GM21381 (cell line): Measurements from ENCODE around the gene LIN52.

Source experiments
- ATAC-seq: cut with Tn5 transposase; IDR thresholded peaks from one replicate; pipeline ENCODE4 v1.9.1; 2021; ENCODE audit warnings: mild to moderate bottlenecking, moderate library complexity; ENCODE audit not compliant: unreplicated experiment

Gene LIN52

GRCh38 chr14:74084277-74085046 lies at the start of gene LIN52, which contains the start of gene ALDH6A1:
Gene LIN52, plus strand, starts transcription at chr14:74084956. Its CDS starts 19 bp downstream, at chr14:74084975.
Gene ALDH6A1, minus strand, starts transcription at chr14:74084453. Its CDS starts 59 bp downstream, at chr14:74084394.
- ATAC-seq, result peak; percentile 92

- no peak for ATAC-seq
These were observed 49.2 kb upstream of the LIN52 start for GRCh38 chr14:74035556-74035955.

DNA sequence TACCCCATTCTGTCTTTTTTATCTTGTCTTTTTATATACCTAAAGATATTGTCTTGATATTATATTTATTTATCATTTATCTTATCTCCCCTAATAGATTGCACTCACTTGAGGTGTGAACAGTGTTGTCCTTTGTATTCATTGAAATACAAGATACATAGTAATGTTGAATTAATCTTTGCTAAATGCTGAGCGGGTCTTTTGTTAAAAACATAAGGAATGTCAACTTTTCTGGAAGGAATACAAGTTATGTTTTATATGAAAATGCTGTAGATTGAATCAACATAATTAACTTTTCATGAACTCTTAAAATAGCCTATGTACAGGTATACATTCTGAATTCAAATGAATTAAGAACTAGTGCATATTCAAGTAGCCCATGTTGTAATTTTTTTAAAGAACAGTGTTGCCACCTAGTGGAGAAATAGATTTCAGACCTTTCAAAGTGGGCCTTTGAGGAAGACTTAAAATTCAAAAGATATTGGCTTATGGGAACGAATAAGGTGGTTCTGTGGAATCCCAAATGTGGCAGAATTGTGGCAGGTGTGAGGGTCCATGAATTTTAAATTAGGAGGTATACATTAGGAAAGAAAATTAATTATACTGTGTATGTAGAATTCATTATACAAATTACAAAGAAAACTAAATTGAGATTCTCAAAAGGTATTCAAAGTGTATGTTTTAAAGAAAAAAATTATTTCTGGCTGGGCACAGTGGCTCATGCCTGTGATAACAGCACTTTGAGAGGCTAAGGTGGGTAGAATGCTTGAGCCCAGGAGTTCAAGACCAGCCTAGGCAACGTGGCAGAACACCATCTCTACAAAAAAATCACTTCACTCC lies 46.5 kb upstream of the LIN52 start:
- ATAC-seq, result no peak

DNA sequence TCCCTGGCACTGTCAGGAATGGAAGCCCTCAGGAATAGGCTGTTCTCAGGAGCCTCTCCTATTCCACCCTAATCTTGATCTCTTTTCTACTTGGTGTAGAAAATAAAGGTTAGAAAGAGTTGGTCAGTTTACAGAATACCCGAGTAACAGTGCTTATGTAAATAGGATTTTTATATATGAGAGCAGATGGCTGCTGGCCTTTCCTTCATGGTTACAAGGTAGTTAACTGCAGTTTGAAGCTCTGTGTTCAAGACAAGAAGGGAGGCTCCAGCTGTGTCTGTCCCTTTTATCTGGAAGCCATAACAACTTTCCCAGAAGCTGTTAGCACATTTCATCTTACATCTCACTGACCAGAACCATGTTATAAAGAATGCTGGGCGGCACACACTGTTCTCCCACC lies 42.5 kb upstream of the LIN52 start:
- ATAC-seq, result no peak

- no peak for ATAC-seq
These were observed 39.2 kb upstream of the LIN52 start for GRCh38 chr14:74045522-74045921.

GRCh38 chr14:74048281-74048680 lies 36.5 kb upstream of the LIN52 start:
- ATAC-seq, result no peak

DNA sequence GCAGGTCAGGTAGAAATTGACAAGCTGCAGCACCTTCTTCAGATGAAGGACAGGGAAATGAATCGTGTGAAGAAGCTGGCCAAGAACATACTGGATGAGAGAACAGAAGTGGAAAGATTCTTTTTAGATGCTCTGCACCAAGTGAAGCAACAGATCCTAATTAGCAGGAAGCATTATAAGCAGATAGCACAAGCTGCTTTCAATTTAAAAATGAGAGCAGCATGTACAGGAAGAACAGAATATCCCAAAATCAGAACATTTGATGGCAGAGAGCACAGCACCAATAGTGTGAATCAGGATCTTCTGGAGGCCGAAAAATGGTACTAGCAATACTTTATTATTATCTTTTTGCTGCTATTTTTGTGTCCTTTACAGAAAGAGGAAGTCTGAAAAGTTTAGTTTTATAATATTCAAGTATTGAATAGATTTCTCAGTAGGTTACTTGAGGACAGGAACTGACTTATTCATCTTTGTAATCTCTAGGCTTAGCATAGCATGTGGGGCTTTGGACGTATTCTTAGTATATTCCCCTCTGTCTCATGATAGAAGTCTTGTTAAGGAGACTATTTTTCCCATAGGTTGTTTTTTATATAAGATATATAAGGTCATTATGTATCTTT lies 34.8 kb upstream of the LIN52 start:
- ATAC-seq, result no peak

GRCh38 chr14:74062809-74063150 lies 22.0 kb upstream of the LIN52 start:
- ATAC-seq, result no peak

DNA sequence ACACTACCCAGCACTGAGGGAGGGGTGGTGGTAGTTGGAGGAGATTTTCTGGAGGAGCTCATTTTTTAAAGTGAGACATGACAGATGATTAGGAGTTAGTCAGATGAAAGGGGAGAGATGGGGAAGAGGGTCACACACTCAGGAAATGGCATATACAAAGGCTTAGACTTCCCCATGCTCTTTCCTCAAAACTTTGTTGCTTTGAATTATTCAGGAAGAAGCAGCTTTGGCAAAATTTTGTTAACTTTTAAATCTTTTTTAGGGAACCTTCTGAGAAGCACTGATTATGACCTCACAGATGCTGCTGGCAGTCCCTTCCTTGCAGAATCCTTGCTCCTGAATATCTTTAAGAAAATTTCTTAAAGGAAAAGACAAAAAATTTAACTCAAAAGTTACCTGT lies 20.3 kb upstream of the LIN52 start:
- ATAC-seq, result no peak

- no peak for ATAC-seq
These were observed 19.9 kb upstream of the LIN52 start for GRCh38 chr14:74064883-74065282.

DNA sequence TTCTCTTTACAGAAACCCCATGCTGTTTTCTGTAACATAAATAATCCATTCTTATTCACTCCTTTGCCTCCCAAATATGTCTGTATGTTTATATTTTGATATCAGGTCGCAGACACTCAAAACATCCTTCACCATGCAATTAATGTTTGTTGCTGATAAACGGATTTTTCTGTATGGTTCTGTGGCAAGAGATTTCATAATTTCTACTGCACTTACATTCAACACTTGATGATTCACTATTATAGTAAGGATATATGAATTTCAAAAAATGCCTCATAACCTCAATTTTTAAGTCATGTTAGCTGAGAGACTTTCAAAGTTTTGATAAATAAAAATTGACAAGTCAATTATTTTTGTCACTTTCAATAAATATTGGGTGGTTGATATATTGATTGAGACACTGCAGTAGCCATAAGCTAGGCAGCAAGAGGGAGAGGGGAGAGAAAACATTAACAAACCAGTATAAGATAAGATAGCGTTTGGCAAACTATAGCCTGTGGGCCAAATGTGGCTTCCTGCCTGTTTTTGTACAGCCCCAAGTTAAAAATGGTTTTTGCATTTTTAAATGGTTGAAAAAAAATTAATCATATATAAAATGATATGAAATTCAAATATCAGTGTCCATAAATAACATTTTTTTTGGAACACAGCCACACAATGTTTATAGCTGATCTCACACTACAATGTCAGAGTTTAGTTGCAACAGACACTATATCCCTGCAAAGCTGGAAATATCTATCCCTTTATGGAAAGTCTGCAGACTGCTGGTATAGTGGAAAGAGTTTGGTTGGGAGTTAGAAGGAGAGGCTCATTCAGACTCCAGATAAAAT lies 18.8 kb upstream of the LIN52 start:
- ATAC-seq, result no peak

DNA sequence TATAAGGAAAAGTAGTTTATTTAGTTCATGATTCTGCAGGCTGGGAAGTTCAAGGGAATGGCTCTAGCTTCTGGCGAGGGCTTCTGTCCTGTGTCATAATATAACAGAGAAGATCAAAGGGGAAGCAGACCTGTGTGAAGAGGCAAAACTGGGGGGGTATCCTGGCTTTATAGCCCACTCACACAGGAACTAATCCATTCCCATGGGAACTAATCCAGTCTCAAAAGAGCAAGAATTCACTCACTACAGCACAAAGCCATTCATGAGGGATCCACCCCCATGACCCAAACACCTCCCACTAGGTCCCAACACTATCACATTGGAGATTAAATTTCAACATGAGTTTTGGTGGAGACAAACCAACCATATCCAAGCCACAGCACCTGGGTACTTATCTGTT lies 7.4 kb upstream of the LIN52 start:
- ATAC-seq, result no peak

GRCh38 chr14:74080820-74081460 lies 3.8 kb upstream of the LIN52 start:
- no peak for ATAC-seq

DNA sequence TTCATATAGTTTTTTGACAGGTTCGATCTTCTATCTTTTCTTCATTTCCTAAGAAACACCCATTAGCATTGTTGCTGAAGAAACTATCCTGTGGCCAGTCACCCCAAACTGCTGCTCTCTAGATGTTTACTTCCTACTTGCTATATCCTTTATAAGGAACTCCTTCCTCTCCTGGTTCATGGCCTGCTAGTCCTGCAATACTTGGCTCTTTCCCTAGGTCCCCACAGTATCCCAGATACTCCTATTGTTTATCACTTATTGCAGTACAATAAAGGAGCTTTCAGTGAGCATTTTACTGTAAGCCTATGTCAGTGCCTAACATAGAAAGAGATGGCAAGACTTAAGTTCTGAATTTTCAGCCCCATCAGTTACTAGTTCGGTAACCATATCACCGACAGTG lies 3.3 kb upstream of the LIN52 start:
- ATAC-seq, result no peak

DNA sequence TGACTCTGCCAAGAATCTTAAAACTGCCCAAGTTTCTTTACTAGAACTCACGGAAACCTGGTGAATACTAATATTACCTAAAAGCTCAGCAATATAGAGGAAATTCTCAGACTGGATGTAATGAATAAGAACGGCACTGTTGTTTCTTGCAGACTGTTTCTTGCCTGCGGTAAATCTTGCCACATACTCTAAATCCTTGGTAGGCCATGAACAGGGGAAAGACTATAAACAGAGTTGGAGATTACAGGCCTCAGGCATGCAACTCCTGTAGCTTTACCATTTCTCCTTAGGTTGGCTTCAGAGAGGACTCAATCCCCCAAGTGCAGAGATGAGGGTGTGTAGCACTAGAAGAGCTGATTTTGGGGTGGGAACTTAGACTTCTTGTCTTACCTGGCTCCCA lies 1.6 kb upstream of the LIN52 start:
- no peak for ATAC-seq

GRCh38 chr14:74083784-74084276 lies 926 bp upstream of the LIN52 start:
- ATAC-seq, result no peak

DNA sequence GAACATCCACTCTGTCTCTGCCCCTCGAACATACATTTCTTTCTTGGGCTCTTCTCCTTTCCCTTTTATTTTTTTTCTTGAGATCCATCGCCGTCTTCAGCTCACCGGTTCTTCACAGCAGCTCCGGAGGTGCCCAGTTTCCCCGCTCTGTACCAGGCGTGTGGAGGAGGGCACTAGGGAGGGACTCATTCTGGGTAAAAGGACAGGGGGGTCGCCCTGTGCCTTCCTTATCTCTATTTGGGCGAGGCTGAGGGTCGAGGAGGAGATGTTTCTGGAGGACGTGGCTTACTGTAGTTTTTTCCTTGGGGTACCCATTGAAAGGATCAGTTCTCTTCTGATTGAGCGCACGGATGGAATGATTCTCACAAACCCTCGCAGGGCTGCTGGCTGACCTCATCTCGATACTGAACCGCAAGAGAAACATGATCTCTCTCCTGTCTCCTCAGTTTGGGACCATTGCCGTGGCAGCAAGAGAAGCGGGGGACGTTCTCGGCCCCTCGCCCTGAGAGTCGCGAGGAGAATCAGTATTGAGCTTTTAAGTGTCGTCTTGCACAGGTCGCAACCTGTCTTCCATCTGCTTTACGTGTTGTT lies 386 bp downstream of the LIN52 start:
- ATAC-seq, result no peak

GRCh38 chr14:74085828-74086227 lies 1.1 kb downstream of the LIN52 start:
- no peak for ATAC-seq

DNA sequence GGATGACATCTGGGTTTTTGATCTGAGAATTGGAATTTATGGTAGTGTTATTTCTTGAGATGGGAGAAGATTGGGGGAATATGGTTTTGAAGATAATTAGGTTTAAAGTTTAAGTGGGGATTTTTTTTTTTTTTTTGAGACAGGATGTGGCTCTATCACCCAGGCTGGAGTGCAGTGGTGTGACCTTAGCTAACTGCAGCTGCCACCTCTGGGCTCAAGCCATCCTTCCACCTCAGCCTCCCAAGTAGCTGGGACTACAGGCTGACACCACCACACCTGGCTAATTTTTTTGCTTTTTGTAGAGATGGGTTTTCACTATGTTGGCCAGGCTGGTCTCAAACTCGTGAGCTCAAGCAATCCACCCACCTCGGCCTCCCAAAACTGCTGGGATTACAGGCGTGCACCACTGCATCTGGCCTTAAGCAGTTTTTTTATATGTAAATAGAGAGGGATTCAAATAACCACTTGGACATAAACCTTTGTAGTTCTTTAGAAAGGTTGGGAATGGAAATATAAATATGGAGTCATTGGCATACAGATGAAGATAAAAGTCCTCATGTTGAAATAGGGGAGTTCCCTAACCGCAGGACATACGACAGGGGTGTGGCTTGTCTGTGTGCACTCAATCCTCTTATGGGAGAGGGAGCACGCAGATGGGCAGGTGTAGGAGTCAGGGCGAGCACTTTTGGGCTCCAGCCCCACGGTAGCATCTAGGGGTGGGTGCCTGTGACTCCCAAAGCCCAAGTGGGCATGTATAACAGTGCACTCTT lies 4.7 kb downstream of the LIN52 start:
- no peak for ATAC-seq
